PC-9 (cell line): ENCODE data around the gene LRRC27. TPM values are rescaled to one million over a fixed set of nuclear protein-coding genes. Genes with fewer than 3 reads are reported as not detected.

Experiments
- BruUV-seq: library from RNA; stranded (reverse); fragments of 400-500 nt; replicated peaks from 2 replicates; lab custom pipeline; 2021; lab: Mats Ljungman, UMichigan
- CTCF ChIA-PET: fragments of 300-600 bp; sonication (Branson Sonifier 250); formaldehyde crosslinking; loops from one replicate; lab custom pipeline; 2022; ENCODE audit warnings: antibody characterized with exemption; lab: Charles Lee
- POLR2A ChIA-PET: fragments of 300-600 bp; sonication (Branson Sonifier 250); formaldehyde crosslinking; loops from one replicate; lab custom pipeline; 2022; ENCODE audit warnings: antibody characterized with exemption; ENCODE audit not compliant: unreplicated experiment; lab: Charles Lee
- DNase-seq, 2 experiments: peaks; one replicate each; pipeline versions ENCODE4 v3.0.0 to v3.0.0-alpha.2; 2015 to 2022; ENCODE audit warnings: mixed read lengths in 1 of 2
- H2AFZ ChIP-seq: fragments of 200-600 bp; sonication (generic); 2 replicates; pipeline ENCODE4 v1.8.1; 2017; ENCODE audit warnings: antibody characterized with exemption
- H3F3A ChIP-seq: fragments of 200-600 bp; sonication (generic); 2 replicates; pipeline ENCODE4 v1.8.1; 2017; ENCODE audit warnings: antibody characterized with exemption, mild to moderate bottlenecking, low read depth; ENCODE audit not compliant: insufficient read depth
- H3K27ac ChIP-seq: fragments of 200-600 bp; sonication (generic); 2 replicates; pipeline ENCODE4 v1.6.1; 2016; ENCODE audit warnings: mixed run types
- H3K27me3 ChIP-seq: fragments of 200-600 bp; sonication (generic); 2 replicates; pipeline ENCODE4 v1.6.1; 2016; ENCODE audit warnings: low read depth, mixed run types; ENCODE audit not compliant: insufficient read depth
- H3K36me3 ChIP-seq: fragments of 200-600 bp; sonication (generic); 2 replicates; pipeline ENCODE4 v1.6.1; 2016; ENCODE audit warnings: low read depth, mixed run types
- H3K4me1 ChIP-seq: fragments of 200-600 bp; sonication (generic); replicated peaks from 2 replicates; pipeline ENCODE4 v1.6.1; 2016; ENCODE audit warnings: mixed run types; ENCODE audit not compliant: insufficient read depth
- H3K4me2 ChIP-seq: fragments of 200-600 bp; sonication (generic); 2 replicates; pipeline ENCODE4 v1.6.1; 2017; ENCODE audit warnings: mixed run types
- H3K4me3 ChIP-seq: fragments of 200-600 bp; sonication (generic); 2 replicates; pipeline ENCODE4 v1.6.1; 2016; ENCODE audit warnings: mixed run types
- H3K79me2 ChIP-seq: fragments of 200-600 bp; sonication (generic); 2 replicates; pipeline ENCODE4 v1.6.1; 2017; ENCODE audit warnings: low read depth, mixed run types
- H3K9me2 ChIP-seq: fragments of 200-600 bp; sonication (generic); 2 replicates; pipeline ENCODE4 v1.8.1; 2017; ENCODE audit warnings: mild to moderate bottlenecking; ENCODE audit not compliant: insufficient read depth
- H3K9me3 ChIP-seq: fragments of 200-600 bp; sonication (generic); 2 replicates; pipeline ENCODE4 v1.8.1; 2016; ENCODE audit warnings: low read depth; ENCODE audit not compliant: insufficient read depth
- H4K20me1 ChIP-seq: fragments of 200-600 bp; sonication (generic); 2 replicates; pipeline ENCODE4 v1.8.1; 2017; ENCODE audit not compliant: insufficient read depth
- EZH2 ChIP-seq: fragments of 200-600 bp; sonication (generic); IDR thresholded peaks from 2 replicates; pipeline ENCODE4 v1.8.0; 2017; ENCODE audit warnings: antibody characterized with exemption, low read depth
- intact Hi-C: fragments of 100-400 bp; cut with micrococcal nuclease; formaldehyde crosslinking; loops from one replicate; pipeline ENCODE4 v1.10.0; 2022; ENCODE audit not compliant: unreplicated experiment
- total RNA-seq: library from RNA; stranded (reverse); gene quantifications from 2 replicates; pipeline ENCODE4 v1.2.3, GENCODE V29; 2021
- TF ChIP-seq, protein P1 (sequence below): fragments of 200-600 bp; sonication (generic); conservative IDR thresholded peaks from 2 replicates; pipeline ENCODE4 v1.6.1; 2017; ENCODE audit warnings: mixed run types, antibody characterized with exemption, mild to moderate bottlenecking, moderate library complexity

Gene LRRC27
- total RNA-seq, 1 experiment from 2014 or later, result 10.0 TPM

GRCh38 chr10:132291826-132292225, 40.2 kb upstream of the LRRC27 start:
- no peaks in the 10 kb centered on the region for H3K4me1 ChIP-seq
- intact Hi-C loops, result no loop called here
- H3F3A ChIP-seq, result no peaks in the 10 kb centered on the region
- DNase-seq, result no peak
- H3K36me3 ChIP-seq, result no peaks in the 10 kb centered on the region
- ChIA-PET POLR2A (no interaction called here), CTCF (no interaction called here)
- BruUV-seq, result no TSS peak
- H3K27ac ChIP-seq, result no peak overlapping the region
- H3K9me2 ChIP-seq, result no peaks in the 10 kb centered on the region
- TF ChIP-seq, protein P1, sequence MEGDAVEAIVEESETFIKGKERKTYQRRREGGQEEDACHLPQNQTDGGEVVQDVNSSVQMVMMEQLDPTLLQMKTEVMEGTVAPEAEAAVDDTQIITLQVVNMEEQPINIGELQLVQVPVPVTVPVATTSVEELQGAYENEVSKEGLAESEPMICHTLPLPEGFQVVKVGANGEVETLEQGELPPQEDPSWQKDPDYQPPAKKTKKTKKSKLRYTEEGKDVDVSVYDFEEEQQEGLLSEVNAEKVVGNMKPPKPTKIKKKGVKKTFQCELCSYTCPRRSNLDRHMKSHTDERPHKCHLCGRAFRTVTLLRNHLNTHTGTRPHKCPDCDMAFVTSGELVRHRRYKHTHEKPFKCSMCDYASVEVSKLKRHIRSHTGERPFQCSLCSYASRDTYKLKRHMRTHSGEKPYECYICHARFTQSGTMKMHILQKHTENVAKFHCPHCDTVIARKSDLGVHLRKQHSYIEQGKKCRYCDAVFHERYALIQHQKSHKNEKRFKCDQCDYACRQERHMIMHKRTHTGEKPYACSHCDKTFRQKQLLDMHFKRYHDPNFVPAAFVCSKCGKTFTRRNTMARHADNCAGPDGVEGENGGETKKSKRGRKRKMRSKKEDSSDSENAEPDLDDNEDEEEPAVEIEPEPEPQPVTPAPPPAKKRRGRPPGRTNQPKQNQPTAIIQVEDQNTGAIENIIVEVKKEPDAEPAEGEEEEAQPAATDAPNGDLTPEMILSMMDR, result no peak
- no peak for TF ChIP-seq EZH2
- H3K9me3 ChIP-seq, result no peaks in the 10 kb centered on the region
- no peak overlapping the region for H2AFZ ChIP-seq
- no peaks in the 10 kb centered on the region for H3K27me3 ChIP-seq
- H4K20me1 ChIP-seq, result no peaks in the 10 kb centered on the region
- H3K4me3 ChIP-seq, result no peak overlapping the region
- no peaks in the 10 kb centered on the region for H3K79me2 ChIP-seq
- H3K4me2 ChIP-seq, result no peak overlapping the region

GRCh38 chr10:132292287-132293200, 39.4 kb upstream of the LRRC27 start:
- no peak overlapping the region for H2AFZ ChIP-seq
- no peaks in the 10 kb centered on the region for H4K20me1 ChIP-seq
- H3K79me2 ChIP-seq, result no peaks in the 10 kb centered on the region
- H3K9me3 ChIP-seq, result no peaks in the 10 kb centered on the region
- no peak overlapping the region for H3K4me2 ChIP-seq
- DNase-seq, result no peak
- ChIA-PET POLR2A (no interaction called here), CTCF (no interaction called here)
- H3K36me3 ChIP-seq, result no peaks in the 10 kb centered on the region
- H3K9me2 ChIP-seq, result no peaks in the 10 kb centered on the region
- intact Hi-C loops, result no loop called here
- H3K4me1 ChIP-seq, result no peaks in the 10 kb centered on the region
- no peak overlapping the region for H3K27ac ChIP-seq
- H3K27me3 ChIP-seq, result no peaks in the 10 kb centered on the region
- BruUV-seq, result no TSS peak
- H3F3A ChIP-seq, result no peaks in the 10 kb centered on the region
- no peak overlapping the region for H3K4me3 ChIP-seq
- TF ChIP-seq, protein P1, result no peak
- TF ChIP-seq EZH2, result no peak

DNA sequence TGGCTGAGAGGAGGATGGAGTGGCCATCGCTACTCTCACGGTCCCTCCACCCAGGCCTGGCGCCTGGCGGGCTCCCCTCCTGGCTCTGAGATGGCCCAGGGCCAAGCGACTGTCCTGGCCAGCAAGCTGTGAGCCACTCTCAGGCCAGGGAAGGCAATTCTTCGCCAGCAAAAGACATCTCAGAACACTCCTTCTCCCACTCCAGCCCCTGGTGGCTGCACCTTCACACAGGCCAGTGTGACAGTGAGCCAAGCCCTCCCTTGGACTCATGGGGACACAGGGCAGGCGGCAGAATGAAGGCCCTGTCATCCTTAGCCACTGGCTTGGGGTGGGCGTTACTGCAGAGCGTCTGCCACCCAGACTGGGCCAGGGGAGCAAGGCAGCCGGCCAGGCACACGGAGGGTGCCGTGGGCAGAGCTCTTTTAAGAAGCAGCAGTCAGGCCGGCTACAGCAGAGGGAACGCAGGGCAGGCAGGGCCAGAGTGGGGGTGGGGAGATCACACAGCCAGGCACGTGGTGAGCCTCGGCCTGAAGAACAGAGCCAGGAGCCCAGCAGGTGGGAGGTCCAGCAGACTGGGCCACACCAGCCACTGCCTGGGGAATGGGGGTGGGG, 38.7 kb upstream of the LRRC27 start:
- BruUV-seq, result no TSS peak
- H3K9me2 ChIP-seq, result no peaks in the 10 kb centered on the region

More for the DNA sequence above, 38.7 kb upstream of the LRRC27 start:
- Histone ChIP-seq H3F3A (no peaks in the 10 kb centered on the region), H3K9me3 (no peaks in the 10 kb centered on the region), H4K20me1 (no peaks in the 10 kb centered on the region), H3K27me3 (no peaks in the 10 kb centered on the region), H3K36me3 (no peaks in the 10 kb centered on the region), H3K4me3 (no peak overlapping the region), H3K79me2 (no peaks in the 10 kb centered on the region), H3K27ac (no peak overlapping the region), H3K4me2 (no peak overlapping the region), H2AFZ (no peak overlapping the region), H3K4me1 (no peaks in the 10 kb centered on the region)
- TF ChIP-seq EZH2, result no peak
- TF ChIP-seq, protein P1, result no peak
- ChIA-PET CTCF (no interaction called here), POLR2A (no interaction called here)
- intact Hi-C loops, result no loop called here
- DNase-seq, result no peak
